GM12874 (cell line): ENCODE data around the gene TECTA.

ENCODE experiments used
- TF ChIP-seq, protein P1 (sequence below): IDR thresholded peaks from 2 replicates; pipeline ENCODE4 v1.5.1; 2011; ENCODE audit warnings: low read depth, mild to moderate bottlenecking, control low read depth, low read length, moderate library complexity; ENCODE audit not compliant: insufficient read depth

Gene TECTA

DNA sequence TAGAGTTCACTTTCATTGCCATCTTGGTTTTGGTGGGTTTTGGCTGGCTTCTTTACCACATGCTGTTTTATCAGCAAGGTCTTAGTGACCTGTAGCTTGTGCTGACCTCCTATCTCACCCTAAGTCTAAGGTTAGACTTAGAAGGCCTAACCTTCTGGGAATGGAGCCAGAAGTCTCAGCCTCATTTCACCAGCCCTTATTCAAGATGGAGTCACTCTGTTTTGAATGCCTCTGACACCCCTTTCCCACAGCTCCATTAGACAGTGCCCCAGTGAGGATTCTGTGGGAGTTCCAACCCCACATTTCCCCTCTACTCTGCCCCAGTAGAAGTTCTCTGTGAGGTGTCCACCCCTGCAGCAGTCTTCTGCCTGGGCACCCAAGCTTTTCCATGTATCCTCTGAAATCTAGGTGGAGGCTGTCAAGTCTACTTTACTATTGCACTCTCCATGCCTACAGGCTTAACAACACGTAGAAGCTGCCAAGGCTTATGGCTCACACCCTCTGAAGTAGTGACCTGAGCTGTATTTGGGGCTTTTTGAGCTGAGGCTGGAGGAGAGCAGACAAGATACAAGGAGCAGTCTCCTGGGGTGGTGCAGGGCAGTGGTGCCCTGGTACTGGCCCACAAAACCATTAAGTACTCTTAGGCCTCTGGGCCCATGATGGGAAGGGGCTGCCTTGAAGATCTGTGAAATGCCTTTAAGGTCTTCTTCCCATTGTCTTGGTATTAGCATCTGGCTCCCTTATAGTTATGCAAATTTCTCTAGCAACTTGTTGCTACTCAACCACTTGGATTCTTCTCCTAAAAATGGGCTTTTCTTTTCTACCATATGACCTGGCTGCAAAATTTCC, 125.6 kb downstream of the TECTA start:
- TF ChIP-seq, protein P1, sequence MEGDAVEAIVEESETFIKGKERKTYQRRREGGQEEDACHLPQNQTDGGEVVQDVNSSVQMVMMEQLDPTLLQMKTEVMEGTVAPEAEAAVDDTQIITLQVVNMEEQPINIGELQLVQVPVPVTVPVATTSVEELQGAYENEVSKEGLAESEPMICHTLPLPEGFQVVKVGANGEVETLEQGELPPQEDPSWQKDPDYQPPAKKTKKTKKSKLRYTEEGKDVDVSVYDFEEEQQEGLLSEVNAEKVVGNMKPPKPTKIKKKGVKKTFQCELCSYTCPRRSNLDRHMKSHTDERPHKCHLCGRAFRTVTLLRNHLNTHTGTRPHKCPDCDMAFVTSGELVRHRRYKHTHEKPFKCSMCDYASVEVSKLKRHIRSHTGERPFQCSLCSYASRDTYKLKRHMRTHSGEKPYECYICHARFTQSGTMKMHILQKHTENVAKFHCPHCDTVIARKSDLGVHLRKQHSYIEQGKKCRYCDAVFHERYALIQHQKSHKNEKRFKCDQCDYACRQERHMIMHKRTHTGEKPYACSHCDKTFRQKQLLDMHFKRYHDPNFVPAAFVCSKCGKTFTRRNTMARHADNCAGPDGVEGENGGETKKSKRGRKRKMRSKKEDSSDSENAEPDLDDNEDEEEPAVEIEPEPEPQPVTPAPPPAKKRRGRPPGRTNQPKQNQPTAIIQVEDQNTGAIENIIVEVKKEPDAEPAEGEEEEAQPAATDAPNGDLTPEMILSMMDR: no peak

DNA sequence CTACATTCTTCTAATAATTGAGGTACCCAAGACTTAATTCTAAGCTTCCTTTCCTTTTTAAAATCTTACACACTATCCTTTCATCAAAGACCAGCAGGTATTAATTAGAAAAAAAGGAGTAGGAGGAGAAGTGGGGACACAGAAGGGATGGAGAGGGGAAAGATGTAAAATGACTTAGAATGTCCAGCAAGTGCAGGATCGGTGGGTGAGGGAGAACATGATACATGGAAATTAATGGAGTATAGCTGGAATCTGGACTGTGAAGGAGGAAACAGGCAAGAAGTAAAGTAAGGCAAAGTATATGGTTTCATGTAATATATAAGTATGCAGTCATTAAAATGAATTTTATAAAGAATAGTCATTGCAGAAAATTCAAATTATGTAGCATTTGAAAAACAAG, 127.8 kb downstream of the TECTA start:
- TF ChIP-seq, protein P1: no peak

DNA sequence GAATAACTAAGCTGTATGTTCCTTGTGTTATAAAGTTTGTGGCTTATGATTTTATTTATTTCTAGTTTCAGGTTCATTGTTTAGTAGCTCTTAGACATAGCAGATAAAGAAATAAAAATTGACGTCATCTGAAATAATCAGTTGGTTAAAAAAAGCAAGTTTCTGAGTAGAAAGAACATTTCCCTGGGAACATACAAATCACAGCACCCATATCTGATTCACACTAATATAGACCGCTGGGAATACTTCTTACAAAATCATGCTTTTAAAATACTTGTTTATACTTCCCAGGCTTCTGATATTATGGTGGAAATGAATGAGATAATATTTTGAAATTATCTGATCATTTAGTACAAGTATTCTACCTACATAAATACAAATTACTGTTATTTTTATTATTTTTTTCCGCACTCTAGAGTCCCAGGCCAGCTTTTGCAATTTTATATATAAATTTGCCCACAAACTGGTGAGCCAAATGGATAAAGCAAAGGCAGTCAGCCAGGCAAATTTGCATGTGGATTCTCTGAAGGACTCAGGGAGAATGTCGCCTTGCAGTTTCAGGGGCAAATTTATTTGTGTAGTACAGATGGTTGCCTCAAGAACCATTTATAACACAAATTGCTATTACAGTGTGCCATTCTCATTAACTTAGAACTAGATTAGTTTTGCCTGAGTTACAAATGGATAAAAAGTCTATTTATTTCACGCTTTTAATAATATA, 128.6 kb downstream of the TECTA start:
- TF ChIP-seq, protein P1: no peak

DNA sequence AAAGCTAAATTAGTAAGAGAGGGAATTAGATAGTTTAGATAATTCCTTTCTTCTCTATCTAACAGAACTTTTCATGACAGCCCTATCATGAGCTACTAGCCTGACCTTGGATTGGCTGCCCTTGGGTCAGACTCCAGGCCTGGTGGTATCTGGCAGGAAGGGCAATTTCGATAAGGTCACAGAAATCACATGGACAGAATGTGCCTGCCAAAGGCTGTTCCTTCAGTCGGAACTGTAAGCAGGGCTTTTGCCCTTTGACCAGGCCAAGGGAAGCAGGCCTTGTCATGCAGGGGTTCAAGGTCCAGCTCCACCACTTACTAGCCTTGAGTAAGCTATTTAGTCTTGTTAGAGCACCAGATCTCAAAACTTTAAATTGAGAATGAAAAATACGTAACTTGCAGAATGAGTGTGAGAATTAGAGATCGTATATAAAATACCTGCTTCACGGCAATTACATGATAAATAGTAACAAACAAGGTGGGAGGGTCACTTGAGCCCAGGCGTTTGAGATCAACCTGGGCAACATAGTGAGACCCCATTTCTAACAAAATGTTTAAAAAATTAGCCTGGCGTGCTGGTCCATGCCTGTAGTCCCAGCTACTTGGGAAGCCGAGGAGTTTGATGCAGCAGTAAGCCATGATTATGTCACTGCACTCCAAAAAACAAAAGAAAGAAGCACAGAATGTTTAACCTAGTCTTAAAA, 130.7 kb downstream of the TECTA start:
- TF ChIP-seq, protein P1: no peak

DNA sequence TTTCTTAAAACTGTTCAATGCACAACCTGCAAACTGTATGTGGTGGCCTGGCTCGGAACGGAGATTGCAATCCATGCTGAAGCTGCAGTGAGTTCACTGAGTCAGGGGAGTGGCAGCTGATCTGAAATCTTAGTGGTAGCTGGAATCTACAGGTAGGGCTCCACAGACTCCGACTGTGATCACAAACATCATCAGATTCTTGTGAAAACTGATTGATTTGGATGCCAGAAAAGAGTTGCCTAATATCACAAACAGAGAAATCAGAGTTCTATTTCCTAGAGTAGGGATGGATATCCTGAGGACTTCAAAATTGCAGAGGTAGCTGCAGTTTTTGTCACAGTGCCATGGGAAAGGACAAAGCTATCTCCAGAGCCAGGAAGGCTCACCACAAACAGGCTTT, 134.0 kb downstream of the TECTA start:
- TF ChIP-seq, protein P1: no peak

DNA sequence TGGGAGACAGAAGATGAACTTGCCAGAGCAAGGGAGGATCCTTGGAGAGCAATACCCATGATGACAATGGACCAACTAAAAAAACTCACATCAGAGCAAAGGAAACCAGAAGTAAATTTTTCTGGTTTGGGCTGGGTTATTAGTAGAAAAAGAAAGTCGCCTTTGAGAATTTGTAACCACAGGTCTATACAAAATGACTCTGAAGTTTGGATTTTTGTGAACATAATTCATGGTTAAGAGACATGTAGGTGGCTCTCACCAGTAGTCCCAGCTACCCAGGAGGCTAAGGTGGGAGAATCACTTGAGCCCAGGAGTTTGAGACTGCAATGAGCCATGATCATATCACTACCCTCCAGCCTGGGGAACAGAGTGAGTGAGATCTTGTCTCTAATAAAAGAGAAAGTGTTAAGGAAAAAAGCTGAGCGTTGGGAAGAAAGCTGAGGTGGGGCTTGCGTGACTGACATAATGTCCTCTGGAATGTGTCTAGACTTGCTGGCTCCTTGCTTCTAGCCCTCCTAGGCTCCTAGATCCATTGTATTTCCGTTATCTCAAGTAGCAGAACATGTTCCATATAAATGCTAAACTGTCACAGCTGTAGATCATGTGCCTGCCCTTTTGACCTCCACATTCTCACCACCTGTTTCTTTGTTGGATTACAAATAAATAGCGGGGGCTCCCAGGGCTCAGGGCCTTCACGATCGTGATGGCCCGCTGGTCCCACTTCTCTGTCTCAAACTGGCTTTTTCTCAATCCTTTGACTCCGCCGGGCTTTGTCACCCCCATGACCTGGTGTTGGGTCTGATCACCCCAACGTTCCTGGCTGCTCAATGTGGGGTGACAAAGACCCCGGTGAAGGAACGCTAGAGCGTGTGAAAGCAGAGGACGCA, 135.3 kb downstream of the TECTA start:
- TF ChIP-seq, protein P1: no peak
